HuH-7 (cell line): ENCODE measurements around the gene XPNPEP2.

Experiments used
- DNase-seq: peaks from one replicate; pipeline ENCODE4 v3.0.0; 2011; ENCODE audit warnings: low spot score

Gene XPNPEP2

DNA sequence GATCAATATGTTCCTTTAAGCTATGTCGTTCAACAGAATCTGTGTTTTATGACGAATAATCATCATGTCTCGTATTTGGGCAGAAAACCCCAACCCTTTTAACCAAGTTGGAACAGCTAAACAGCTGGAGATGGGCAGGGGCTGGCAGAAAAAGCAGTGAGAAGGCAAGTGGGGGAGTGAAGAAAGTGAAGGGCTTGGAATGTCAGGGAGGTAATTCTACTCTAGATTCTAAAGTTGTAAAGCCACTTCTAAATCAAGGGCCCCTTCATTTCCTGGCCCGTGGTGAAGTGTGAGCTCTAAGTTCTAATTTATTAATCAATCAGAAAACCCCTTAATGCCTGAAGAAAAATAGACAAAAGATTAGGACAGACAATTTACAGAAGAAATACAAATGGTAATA, 61.4 kb downstream of the XPNPEP2 start:
- no peak for DNase-seq

GRCh38 chrX:129802863-129803262, 64.1 kb downstream of the XPNPEP2 start:
- no peak for DNase-seq

DNA sequence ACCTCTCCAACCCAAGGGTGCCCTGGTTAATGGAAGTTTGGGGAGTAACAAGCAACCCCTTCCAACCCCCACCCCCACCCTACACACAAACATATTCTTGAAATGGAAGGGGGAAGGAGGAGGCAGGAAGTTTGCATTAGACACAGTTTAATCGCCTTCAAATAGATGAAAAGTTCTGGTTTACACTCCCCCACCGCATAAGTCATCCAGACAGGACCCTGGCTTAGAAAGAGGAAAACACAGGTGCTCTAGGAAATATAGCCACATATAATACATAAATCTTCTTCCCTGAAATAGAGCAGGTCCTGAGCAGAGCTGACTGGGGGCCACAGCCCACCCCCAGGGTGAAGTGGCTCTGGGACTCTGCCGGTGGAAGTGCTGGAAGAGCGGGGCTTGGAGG, 66.0 kb downstream of the XPNPEP2 start:
- DNase-seq = no peak

DNA sequence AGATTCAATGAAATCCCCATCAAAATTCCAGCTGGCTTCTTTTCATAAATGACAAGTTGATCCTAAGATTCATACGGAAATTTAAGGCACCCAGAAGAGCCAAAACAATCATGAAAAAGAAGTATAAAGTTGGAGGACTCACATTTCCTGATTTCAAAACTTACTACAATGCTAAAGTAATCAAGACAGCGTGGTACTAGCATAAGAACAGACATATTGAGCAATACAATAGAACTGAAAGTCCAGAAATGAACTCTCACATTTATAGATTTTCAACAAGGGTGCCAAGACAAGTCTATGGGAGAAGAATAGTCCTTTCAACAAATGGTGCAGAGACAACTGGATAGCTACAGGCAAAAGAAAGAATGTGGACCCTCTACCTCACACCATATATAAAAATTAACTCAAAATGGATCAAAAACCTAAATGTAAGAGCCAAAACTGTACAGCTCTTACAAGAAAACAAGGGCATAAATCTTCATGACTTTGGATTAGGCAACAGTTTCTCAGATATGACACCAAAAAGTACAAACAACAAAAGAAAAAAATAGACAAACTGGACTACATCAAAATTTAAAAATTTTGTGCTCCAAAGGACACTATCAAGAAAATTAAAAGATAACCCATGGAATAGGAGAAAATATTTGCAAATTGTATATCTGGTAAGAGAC, 69.5 kb downstream of the XPNPEP2 start:
- DNase-seq = no peak

DNA sequence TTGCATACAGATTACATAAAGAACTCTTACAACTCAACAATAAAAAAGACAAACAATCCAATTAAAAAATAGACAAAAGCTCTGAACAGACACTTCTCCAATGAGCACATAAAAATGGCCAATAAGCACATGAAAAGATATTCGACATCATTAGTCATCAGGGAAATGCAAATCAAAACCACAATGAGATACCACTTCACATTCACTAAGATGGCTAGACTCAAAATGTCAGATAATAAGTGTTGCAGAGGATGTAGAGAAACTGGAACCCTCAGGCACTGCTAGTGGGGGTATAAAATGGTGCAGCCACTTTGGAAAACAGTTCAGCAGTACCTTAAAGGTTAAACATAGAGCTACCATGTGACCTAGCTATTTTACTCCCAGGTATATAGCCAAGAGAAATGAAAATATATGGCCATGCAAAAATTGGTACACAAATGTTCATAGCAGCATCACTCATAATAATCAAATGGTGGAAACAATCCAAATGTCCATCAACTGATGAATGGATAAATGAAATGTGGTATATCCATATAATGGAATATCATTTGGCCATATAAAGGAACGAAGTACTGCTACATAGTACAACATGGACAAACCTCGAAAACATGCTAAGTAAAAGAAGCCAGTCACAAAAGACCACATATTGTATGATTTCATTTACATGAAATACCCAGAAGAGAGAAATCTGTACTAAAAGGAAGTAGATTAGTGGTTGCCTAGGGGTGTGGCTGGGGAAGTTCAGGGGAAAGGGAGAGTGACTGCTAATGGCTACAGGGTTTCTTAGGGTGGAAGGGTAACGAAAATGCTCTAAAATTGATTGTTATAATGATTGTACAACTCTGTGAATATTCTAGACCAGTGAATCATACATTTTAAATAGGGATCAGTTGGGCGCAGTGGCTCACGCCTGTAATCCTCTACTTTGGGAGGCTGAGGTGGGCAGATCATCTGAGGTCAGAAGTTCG, 70.3 kb downstream of the XPNPEP2 start:
- no peak for DNase-seq

DNA sequence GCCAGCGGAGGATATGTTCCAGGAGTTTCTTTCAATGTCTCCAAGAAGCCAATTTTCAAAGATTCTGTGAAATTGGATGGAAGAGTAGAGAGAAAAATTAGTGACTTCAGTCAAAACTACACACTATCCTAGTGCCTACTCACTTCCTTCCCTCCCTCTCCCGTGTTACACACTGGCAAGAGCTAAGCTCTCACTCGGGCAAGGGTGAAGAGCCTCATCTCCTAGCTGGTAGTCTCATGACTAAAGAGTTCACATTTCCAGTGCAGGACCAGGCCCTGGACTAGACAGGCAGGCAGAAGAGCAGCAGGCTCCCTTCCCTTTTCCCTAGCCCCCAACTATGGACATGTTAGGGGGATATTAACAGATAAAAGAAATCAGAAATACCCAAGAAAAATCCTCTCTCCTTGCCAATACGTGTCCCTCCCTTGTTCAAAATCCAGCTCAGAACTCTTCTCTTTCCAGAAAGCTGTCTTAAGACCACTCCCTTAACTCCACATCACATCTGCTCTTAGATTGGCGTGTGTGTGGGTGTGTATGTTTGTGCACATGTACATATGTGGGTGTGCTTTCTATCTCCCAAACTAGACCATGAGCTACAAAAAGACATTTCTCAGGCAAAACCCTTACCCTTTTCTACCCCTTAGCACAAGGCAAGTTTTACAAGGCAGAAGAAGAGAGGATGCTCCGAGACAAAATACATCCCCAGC, 75.0 kb downstream of the XPNPEP2 start:
- no peak for DNase-seq

DNA sequence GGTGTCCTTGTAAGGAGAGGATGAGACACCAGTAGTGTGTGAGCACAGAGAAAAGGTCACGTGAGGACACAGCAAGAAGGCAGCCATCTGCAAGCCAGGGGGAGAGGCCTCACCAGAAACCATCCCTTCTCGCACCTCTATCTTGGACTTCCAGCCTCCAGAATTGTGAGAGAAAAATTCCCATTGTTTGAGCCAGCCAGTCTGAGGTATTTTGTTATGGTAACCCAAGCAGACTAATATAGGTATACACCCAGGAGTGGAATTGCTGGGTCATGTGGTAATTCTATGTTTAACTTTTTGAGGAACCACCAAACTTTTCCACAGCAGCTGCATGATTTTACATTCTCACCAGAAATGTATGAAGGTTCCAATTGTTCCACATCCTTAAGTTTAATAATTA, 79.3 kb downstream of the XPNPEP2 start:
- DNase-seq = no peak
